WTC11 (cell line): ENCODE data around the gene PRKCZ.

Experiments used
- CREM ChIP-seq: sonication (generic); formaldehyde crosslinking; IDR thresholded peaks from 2 replicates; pipeline ENCODE4 v1.8.1; 2022; ENCODE audit warnings: mild to moderate bottlenecking, missing genetic modification reagents, moderate library complexity
- CTCF ChIP-seq: fragments of 200-600 bp; IDR thresholded peaks from 2 replicates; pipeline ENCODE4 v1.8.0; 2022; ENCODE audit warnings: antibody characterized with exemption
- ELF4 ChIP-seq: sonication (generic); formaldehyde crosslinking; IDR thresholded peaks from 2 replicates; pipeline ENCODE4 v1.8.1; 2022; ENCODE audit warnings: low read depth, mild to moderate bottlenecking, moderate library complexity, missing genetic modification reagents
- ESRRA ChIP-seq: sonication (generic); formaldehyde crosslinking; IDR thresholded peaks from 2 replicates; pipeline ENCODE4 v1.8.1; 2022; ENCODE audit warnings: mild to moderate bottlenecking, missing genetic modification reagents, borderline replicate concordance
- MAX ChIP-seq: sonication (generic); formaldehyde crosslinking; IDR thresholded peaks from 2 replicates; pipeline ENCODE4 v1.8.0; 2022; ENCODE audit warnings: mild to moderate bottlenecking, missing genetic modification reagents
- NFE2L1 ChIP-seq: sonication (generic); formaldehyde crosslinking; IDR thresholded peaks from 2 replicates; pipeline ENCODE4 v1.8.1; 2023; ENCODE audit warnings: missing genetic modification reagents
- NR1H2 ChIP-seq: sonication (generic); formaldehyde crosslinking; IDR thresholded peaks from 2 replicates; pipeline ENCODE4 v1.9.0; 2021; ENCODE audit warnings: mild to moderate bottlenecking, moderate library complexity, missing genetic modification reagents
- NR3C1 ChIP-seq: sonication (generic); formaldehyde crosslinking; conservative IDR thresholded peaks from 2 replicates; pipeline ENCODE4 v1.8.1; 2023; ENCODE audit warnings: low read depth, mild to moderate bottlenecking, missing genetic modification reagents
- PRDM15 ChIP-seq: sonication (generic); formaldehyde crosslinking; IDR thresholded peaks from 2 replicates; pipeline ENCODE4 v1.8.0; 2022; ENCODE audit warnings: missing genetic modification reagents
- PREB ChIP-seq: sonication (generic); formaldehyde crosslinking; IDR thresholded peaks from 2 replicates; pipeline ENCODE4 v1.8.1; 2022; ENCODE audit warnings: mild to moderate bottlenecking, missing genetic modification reagents, moderate library complexity, borderline replicate concordance
- TCF7 ChIP-seq: sonication (generic); formaldehyde crosslinking; IDR thresholded peaks from 2 replicates; pipeline ENCODE4 v1.8.0; 2022; ENCODE audit warnings: mild to moderate bottlenecking, low read depth, missing genetic modification reagents, moderate library complexity
- TEAD4 ChIP-seq: sonication (generic); formaldehyde crosslinking; IDR thresholded peaks from 2 replicates; pipeline ENCODE4 v1.8.0; 2022; ENCODE audit warnings: mild to moderate bottlenecking, missing genetic modification reagents
- USF2 ChIP-seq: sonication (generic); formaldehyde crosslinking; IDR thresholded peaks from 2 replicates; pipeline ENCODE4 v1.8.1; 2023; ENCODE audit warnings: mild to moderate bottlenecking, missing genetic modification reagents, moderate library complexity

- TF ChIP-seq PRDM15 (CRISPR knock-in tag) (no peak), CTCF (no peak), MAX (CRISPR knock-in tag) (no peak), TCF7 (CRISPR knock-in tag) (no peak), NR1H2 (CRISPR knock-in tag) (no peak), PREB (CRISPR knock-in tag) (no peak), USF2 (CRISPR knock-in tag) (no peak), NR3C1 (CRISPR knock-in tag) (no peak), CREM (CRISPR knock-in tag) (no peak), ESRRA (CRISPR knock-in tag) (no peak), NFE2L1 (CRISPR knock-in tag) (no peak), TEAD4 (no peak), ELF4 (CRISPR knock-in tag) (no peak)
These were observed 6.9 kb downstream of the PRKCZ start for GRCh38 chr1:2056955-2057590.
